Adipocyte (in vitro differentiated cells): ENCODE data around the gene ERC1.

Experiments used
- DNase-seq: peaks from one replicate; pipeline ENCODE4 v3.0.0-alpha.2; 2015; ENCODE audit warnings: low read depth
- H3K27me3 ChIP-seq: replicated peaks from 2 replicates; pipeline ENCODE4 v1.7.0; 2013; ENCODE audit warnings: mild to moderate bottlenecking, low read length, moderate library complexity; ENCODE audit not compliant: control insufficient read depth, insufficient read depth
- H3K36me3 ChIP-seq: 2 replicates; pipeline ENCODE4 v1.7.0; 2013; ENCODE audit warnings: low read length, mild to moderate bottlenecking, moderate library complexity; ENCODE audit not compliant: control insufficient read depth, insufficient read depth, severe bottlenecking
- H3K4me1 ChIP-seq: 2 replicates; pipeline ENCODE4 v1.7.0; 2013; ENCODE audit warnings: mild to moderate bottlenecking, low read length, moderate library complexity; ENCODE audit not compliant: control insufficient read depth, insufficient read depth
- H3K4me3 ChIP-seq: 2 replicates; pipeline ENCODE4 v1.7.0; 2013; ENCODE audit warnings: mild to moderate bottlenecking, low read length, moderate library complexity
- H3K9ac ChIP-seq: 2 replicates; pipeline ENCODE4 v1.7.0; 2013; ENCODE audit warnings: mild to moderate bottlenecking, low read length, moderate library complexity
- H3K9me3 ChIP-seq: 2 replicates; pipeline ENCODE4 v1.7.0; 2013; ENCODE audit warnings: mild to moderate bottlenecking, low read length, moderate library complexity; ENCODE audit not compliant: control insufficient read depth

Gene ERC1

DNA sequence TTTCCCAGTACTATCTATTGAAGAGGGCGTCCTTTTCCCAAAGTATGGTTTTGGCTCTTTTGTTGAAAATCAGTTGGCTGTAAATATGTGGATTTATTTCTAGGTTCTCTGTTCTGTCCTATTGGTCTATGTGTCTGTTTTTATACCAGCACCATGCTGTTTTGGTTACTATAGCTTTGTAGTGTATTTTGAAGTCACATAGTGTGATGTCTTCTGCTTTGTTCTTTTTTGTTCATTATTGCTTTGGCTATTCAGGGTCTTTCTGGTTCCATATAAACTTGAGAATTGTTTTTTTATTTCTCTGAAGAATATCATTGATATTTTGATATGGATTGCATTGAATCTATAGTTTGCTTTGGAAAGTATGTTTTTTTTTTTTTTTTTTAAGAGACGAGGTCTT, 67.4 kb downstream of the ERC1 start:
- H3K9ac ChIP-seq = peak overlapping the region; percentile 37
- no peaks in the 10 kb centered on the region for H3K36me3 ChIP-seq
- peaks cover 33% of the 10 kb centered on the region for H3K4me1 ChIP-seq
- no peak for DNase-seq
- H3K4me3 ChIP-seq = peak overlapping the region; percentile 58
- H3K27me3 ChIP-seq = no peaks in the 10 kb centered on the region
- peaks cover 7% of the 10 kb centered on the region for H3K9me3 ChIP-seq

- peak; percentile 43 for DNase-seq
- peak overlapping the region; percentile 58 for H3K4me3 ChIP-seq
These were observed 68.1 kb downstream of the ERC1 start for GRCh38 chr12:1059162-1059561.

GRCh38 chr12:1063852-1064251, 72.8 kb downstream of the ERC1 start:
- Histone ChIP-seq H3K9ac (no peak overlapping the region), H3K9me3 (peaks cover 14% of the 10 kb centered on the region), H3K4me3 (peak overlapping the region; percentile 16), H3K4me1 (peaks cover 9% of the 10 kb centered on the region), H3K27me3 (no peaks in the 10 kb centered on the region), H3K36me3 (no peaks in the 10 kb centered on the region)
- no peak for DNase-seq

More at GRCh38 chr12:1059162-1059561, 68.1 kb downstream of the ERC1 start:
- no peaks in the 10 kb centered on the region for H3K27me3 ChIP-seq
- H3K9me3 ChIP-seq = peaks cover 15% of the 10 kb centered on the region
- no peaks in the 10 kb centered on the region for H3K36me3 ChIP-seq
- peaks cover 26% of the 10 kb centered on the region for H3K4me1 ChIP-seq
- H3K9ac ChIP-seq = peak overlapping the region; percentile 57

DNA sequence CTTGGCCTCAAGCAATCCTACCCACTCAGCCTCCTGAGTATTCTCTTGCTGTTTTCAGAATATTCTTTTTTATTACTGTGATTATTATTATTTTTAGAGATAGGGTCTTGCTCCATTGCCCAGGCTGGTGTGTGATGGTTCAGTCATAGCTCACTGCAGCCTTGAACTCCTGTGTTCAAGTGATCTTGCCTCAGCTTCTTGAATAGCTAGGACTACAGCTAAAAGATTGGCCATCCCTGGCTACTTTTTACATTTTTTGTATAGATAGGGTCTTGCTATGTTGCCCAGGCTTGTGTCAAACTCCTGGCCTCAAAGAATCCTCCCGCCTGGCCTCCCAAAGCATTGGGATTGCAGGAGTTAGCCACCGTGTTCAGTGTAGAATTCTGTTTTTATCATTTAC, 73.3 kb downstream of the ERC1 start:
- no peak for DNase-seq
- H3K9ac ChIP-seq = no peak overlapping the region
- H3K27me3 ChIP-seq = no peaks in the 10 kb centered on the region
- H3K4me3 ChIP-seq = peak overlapping the region; percentile 16
- H3K9me3 ChIP-seq = peaks cover 14% of the 10 kb centered on the region
- no peaks in the 10 kb centered on the region for H3K36me3 ChIP-seq
- peaks cover 6% of the 10 kb centered on the region for H3K4me1 ChIP-seq

- H3K9me3 ChIP-seq = peaks cover 14% of the 10 kb centered on the region
- no peak for DNase-seq
- H3K4me3 ChIP-seq = no peak overlapping the region
- H3K27me3 ChIP-seq = no peaks in the 10 kb centered on the region
- no peak overlapping the region for H3K9ac ChIP-seq
- H3K4me1 ChIP-seq = no peaks in the 10 kb centered on the region
- no peaks in the 10 kb centered on the region for H3K36me3 ChIP-seq
These were observed 74.6 kb downstream of the ERC1 start for GRCh38 chr12:1065629-1066028.

DNA sequence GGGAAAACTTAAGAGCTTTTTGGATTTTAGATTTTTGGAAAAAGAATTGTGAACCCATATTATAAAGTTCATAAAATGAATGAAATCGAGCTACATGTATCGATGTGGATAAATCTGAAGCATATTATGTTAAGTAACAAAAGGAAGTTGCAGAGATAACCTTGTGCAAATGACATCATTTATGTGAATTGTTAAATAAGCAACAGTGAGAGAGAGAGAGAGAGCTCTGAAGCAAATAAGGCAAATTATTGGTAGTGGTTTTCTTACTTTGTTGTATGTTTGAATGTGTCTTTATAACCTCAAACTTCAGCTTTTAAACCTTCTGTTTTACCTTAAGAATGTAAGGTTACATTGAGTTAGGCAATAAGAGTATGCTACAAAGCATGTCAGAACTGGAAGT, 78.8 kb downstream of the ERC1 start:
- no peak overlapping the region for H3K4me3 ChIP-seq
- DNase-seq = no peak
- no peaks in the 10 kb centered on the region for H3K9me3 ChIP-seq
- no peaks in the 10 kb centered on the region for H3K36me3 ChIP-seq
- H3K27me3 ChIP-seq = no peaks in the 10 kb centered on the region
- no peak overlapping the region for H3K9ac ChIP-seq
- H3K4me1 ChIP-seq = no peaks in the 10 kb centered on the region

DNA sequence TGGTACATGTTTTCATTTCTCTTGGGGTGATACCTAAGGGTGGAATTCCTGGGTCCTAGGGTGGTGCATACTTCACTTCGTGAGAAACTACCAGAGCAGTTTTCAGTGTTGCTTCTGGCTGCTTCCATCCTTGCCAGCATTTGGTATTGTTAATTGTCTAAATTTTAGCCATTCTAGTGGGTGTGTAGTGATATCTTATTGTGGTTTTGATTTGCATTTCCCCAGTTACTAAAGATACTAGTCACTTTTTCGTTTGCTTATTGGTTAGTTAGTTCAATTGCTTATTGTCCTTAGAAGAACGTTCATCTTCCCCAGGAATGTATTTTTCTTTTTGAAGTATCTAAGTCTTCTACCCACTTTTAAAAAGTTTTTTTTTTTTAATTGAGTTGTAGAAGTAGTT, 80.2 kb downstream of the ERC1 start:
- Histone ChIP-seq H3K27me3 (no peaks in the 10 kb centered on the region), H3K9me3 (no peaks in the 10 kb centered on the region), H3K4me1 (no peaks in the 10 kb centered on the region), H3K4me3 (no peak overlapping the region), H3K9ac (no peak overlapping the region), H3K36me3 (no peaks in the 10 kb centered on the region)
- no peak for DNase-seq

GRCh38 chr12:1073652-1074051, 82.6 kb downstream of the ERC1 start:
- DNase-seq = no peak
- no peaks in the 10 kb centered on the region for H3K9me3 ChIP-seq
- no peaks in the 10 kb centered on the region for H3K36me3 ChIP-seq
- peaks cover 15% of the 10 kb centered on the region for H3K4me1 ChIP-seq
- H3K9ac ChIP-seq = no peak overlapping the region
- H3K4me3 ChIP-seq = no peak overlapping the region
- no peaks in the 10 kb centered on the region for H3K27me3 ChIP-seq

DNA sequence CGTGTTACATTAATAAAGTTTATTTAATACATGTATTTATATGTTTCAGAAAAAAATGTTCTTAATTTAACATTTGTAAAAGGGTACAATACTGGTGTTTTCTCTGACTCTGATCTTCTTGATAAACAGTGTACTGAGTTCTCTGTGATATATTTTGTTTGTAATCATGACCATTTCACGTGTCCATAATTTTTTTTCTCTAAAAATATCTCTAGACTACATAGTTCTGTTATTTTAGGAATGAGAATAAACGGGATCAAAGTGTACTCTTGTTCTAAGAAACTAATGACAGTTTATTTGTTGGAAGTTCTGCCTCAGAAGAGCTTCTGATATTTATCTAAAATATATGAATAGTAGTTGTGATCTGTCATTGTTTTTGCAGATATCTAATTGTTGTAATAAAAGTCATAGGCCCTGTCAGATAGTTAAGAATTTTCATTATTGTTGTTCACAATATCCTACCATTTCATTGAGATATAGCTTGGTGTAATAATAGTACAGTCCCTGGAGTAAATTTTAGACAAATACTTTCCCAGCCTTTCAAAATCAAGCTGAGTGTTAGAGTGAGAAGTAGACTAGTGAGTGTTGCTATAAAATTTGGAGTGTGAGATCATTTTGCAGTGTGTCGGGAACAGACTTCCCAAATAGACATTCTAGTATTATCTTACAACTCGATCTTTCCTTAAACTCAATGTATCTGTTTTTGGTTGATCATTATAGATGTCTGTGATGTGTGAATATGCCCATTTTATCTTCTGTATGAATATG, 86.2 kb downstream of the ERC1 start:
- Histone ChIP-seq H3K4me1 (peaks cover 15% of the 10 kb centered on the region), H3K27me3 (no peaks in the 10 kb centered on the region), H3K4me3 (no peak overlapping the region), H3K9me3 (no peaks in the 10 kb centered on the region), H3K36me3 (no peaks in the 10 kb centered on the region), H3K9ac (no peak overlapping the region)
- no peak for DNase-seq

- DNase-seq = no peak
- peaks cover 15% of the 10 kb centered on the region for H3K4me1 ChIP-seq
- H3K9me3 ChIP-seq = no peaks in the 10 kb centered on the region
- H3K27me3 ChIP-seq = no peaks in the 10 kb centered on the region
- H3K36me3 ChIP-seq = no peaks in the 10 kb centered on the region
- no peak overlapping the region for H3K9ac ChIP-seq
- H3K4me3 ChIP-seq = no peak overlapping the region
These were observed 87.0 kb downstream of the ERC1 start for GRCh38 chr12:1078002-1078401.

DNA sequence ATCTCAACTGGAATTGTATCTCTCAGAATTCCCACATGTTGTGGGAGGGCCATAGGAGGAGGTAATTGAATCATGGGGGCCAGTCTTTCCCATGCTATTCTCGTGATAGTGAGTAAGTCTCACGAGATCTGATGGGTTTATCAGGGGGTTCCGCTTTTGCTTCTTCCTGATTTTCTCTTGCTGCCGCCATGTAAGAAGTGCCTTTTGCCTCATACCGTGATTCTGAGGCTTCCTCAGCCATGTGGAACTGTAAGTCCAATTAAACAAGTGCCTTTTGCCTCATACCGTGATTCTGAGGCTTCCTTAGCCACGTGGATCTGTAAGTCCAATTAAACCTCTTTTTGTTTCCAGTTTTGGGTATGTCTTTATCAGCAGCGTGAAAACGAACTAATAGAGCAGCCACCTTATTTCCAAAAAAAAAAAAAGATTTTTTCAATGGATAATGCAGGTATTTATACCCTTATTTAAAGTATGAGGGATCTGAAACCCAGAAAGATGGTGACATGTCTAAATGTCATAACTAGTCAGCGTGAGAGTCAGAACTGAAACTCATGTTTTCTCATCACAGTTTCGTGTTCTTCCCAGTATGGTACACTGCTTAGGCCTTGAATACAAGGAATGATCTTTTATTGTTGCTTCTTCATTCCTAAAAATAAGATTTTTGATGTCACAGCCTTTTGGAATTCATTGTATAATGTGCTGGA, 89.6 kb downstream of the ERC1 start:
- Histone ChIP-seq H3K9ac (no peak overlapping the region), H3K9me3 (no peaks in the 10 kb centered on the region), H3K4me1 (peaks cover 20% of the 10 kb centered on the region)

More for the DNA sequence above, 89.6 kb downstream of the ERC1 start:
- H3K27me3 ChIP-seq = no peaks in the 10 kb centered on the region
- DNase-seq = no peak
- H3K4me3 ChIP-seq = no peak overlapping the region
- H3K36me3 ChIP-seq = no peaks in the 10 kb centered on the region
